GM18499 (cell line): ENCODE measurements around the gene TGM2.

Experiments used
- ATAC-seq: cut with Tn5 transposase; IDR thresholded peaks from one replicate; pipeline ENCODE4 v1.9.1; 2021; ENCODE audit warnings: moderate number of reproducible peaks; ENCODE audit not compliant: insufficient read depth, unreplicated experiment

Gene TGM2

GRCh38 chr20:38162878-38163875 is 1.9 kb downstream of the TGM2 start:
- ATAC-seq: no peak

- no peak for ATAC-seq
These were observed 2.9 kb downstream of the TGM2 start for GRCh38 chr20:38162149-38162548.

- ATAC-seq: no peak
These were observed 3.7 kb downstream of the TGM2 start for GRCh38 chr20:38161412-38161774.

- no peak for ATAC-seq
These were observed 4.9 kb downstream of the TGM2 start for GRCh38 chr20:38159957-38160756.

- ATAC-seq: no peak
These were observed 5.5 kb downstream of the TGM2 start for GRCh38 chr20:38159566-38159956.

GRCh38 chr20:38158701-38159351 is 6.2 kb downstream of the TGM2 start:
- no peak for ATAC-seq

GRCh38 chr20:38157635-38158495 is 7.2 kb downstream of the TGM2 start:
- no peak for ATAC-seq

GRCh38 chr20:38156888-38157634 is 8.0 kb downstream of the TGM2 start:
- ATAC-seq: no peak

GRCh38 chr20:38156280-38156679 is 8.8 kb downstream of the TGM2 start:
- ATAC-seq: no peak

- no peak for ATAC-seq
These were observed 9.3 kb downstream of the TGM2 start for GRCh38 chr20:38155811-38156210.

GRCh38 chr20:38153401-38153800 is 11.7 kb downstream of the TGM2 start:
- no peak for ATAC-seq

GRCh38 chr20:38152621-38153221 is 12.3 kb downstream of the TGM2 start:
- ATAC-seq: no peak

GRCh38 chr20:38152175-38152620 is 12.9 kb downstream of the TGM2 start:
- ATAC-seq: no peak

GRCh38 chr20:38151455-38151854 is 13.6 kb downstream of the TGM2 start:
- no peak for ATAC-seq

GRCh38 chr20:38150335-38151170 is 14.5 kb downstream of the TGM2 start:
- ATAC-seq: no peak

- no peak for ATAC-seq
These were observed 16.6 kb downstream of the TGM2 start for GRCh38 chr20:38148328-38149102.

- no peak for ATAC-seq
These were observed 17.3 kb downstream of the TGM2 start for GRCh38 chr20:38147751-38148150.
